SK-MEL-5 (cell line): ENCODE data around the gene RASA4. TPM values are rescaled to one million over a fixed set of nuclear protein-coding genes. Genes with fewer than 3 reads are reported as not detected.
A peak's percentile ranks its signal among the peaks of the same experiment; 100 is the strongest.
"Not testable (repeated sequence)": the region's sequence is repeated elsewhere in the genome, so short reads cannot be mapped to it uniquely, and the experiment has no call there.

Experiments used
- DNase-seq: peaks from one replicate; pipeline ENCODE4 v3.0.0-alpha.2; 2016; ENCODE audit warnings: low read depth, low spot score
- in situ Hi-C: cut with HindIII; loops from 2 replicates; pipeline ENCODE4 v1.10.0; 2016; ENCODE audit warnings: low sequenced_read_pairs, high pct_unique_total_duplicates, low pct_unique_long_range_greater_than_20kb
- total RNA-seq: library from RNA; depleted of rRNA; stranded (reverse); fragments of >200 nt; shearing (Covaris generic); gene quantifications from 2 replicates; pipeline ENCODE4 v1.2.3, GENCODE V29; 2014

The RASA4 gene
- total RNA-seq, 1 experiment from 2014 or later: 1.2 TPM

DNA sequence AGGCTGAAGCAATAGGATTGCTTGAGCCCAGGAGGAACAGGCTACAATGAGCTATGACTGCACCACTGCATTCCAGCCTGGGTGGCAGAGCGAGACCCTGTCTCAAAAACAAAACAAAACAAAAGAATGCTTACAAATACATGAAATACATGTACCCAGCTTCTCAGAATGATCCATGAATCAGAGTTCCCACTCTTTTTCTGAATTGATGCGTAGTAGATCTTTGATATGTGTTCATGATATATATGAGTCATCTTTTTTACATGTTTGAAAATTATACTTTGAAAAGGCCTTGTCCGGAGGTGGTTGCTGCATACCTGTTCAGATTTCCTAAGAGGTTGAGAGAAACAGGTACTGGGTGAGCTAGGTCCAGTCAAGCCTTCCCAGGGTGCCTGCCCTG lies 40.2 kb downstream of the RASA4 start:
- DNase-seq, in situ Hi-C loops: not testable (repeated sequence)

DNA sequence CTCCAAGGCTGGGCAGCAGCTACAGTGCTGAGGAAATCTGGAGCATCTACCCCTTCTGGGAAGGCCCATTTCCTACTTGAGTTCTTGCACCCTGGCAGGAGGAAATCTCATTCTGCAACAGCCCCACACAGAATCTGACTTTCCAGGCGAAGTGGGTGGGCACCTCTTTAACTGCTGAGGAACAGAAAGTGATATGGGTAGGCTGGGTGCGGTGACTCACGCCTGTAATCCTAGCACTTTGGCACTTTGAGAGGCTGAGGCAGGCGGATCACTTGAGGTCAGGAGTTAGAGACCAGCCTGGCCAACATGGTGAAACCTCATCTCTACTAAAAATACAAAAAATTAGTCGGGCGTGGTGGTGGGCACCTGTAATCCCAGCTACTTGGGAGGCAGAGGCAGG lies 41.9 kb downstream of the RASA4 start:
- DNase-seq, in situ Hi-C loops: not testable (repeated sequence)

DNA sequence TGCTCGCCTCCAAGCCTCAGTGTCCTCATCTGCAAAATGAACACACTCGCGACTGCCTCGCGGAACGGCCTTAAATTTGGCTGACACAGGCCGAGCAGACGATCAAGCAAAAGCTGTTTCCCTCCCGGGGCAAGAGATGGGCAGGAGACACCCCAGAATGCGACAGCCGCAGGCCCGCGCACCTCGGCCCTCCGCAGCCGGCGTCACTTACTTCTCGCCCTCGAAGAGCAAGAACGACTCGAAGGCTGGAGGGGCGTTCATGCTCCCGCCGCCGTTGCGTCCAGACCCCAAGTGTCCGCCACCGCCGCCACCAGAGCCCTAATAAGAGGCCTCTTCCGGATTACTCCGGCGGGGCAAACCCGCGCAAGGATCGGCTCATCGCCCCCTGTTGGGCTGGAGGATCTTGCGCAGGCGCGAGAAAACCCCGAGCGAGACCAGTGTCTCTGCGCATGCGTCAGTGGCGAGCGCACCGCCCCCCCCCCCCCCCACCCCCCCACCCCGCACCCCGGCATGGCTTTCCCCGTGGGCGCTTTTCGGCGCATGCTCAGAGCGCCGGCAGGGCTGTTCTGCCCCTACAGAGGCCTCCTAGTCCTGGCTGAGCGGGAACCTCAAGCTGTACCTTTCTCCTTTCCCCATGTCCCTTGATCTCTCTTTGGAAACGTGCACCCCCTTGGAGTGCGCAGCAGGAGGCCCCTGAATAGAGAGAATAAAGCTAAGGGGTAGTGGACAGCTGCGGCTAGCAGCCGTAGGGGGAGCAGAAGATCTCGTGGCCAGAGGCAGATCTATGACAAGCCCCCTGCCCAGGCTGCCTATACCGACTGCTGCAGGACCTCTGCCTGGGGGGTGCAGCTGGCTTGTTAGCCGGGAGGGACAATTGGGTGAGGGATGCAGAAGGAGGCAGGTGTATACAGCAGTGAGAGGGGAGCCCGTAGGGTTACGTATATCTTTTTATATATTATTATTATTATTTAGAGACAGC lies 44.0 kb downstream of the RASA4 start, which contains the start of gene POLR2J3:
Gene POLR2J3 (minus strand): TSS at position 323 of the 979 bp plus-strand sequence. CDS start 62 bp downstream, at position 261.
- peak; percentile 96 for DNase-seq
- in situ Hi-C loops: not testable (repeated sequence)

DNA sequence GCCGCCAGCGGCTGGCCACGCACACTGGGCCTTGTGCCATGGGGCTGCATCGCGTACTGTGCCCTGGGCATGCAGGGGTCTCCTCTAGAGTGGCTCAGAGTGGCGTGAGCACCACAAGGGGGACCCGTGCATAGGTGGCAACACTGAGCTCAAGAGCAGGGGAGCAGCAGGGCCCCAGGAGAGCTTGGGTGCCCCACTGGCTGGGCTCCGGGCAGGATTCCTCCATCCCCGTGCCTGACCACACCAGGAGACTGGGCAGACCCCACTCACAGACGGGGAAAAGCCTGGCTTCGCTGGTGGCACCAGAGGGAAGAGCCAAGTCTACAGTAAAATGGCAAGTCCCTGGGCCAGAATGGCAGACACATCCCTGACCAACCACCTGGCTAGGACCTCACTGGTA lies 47.9 kb downstream of the RASA4 start:
- DNase-seq, in situ Hi-C loops: not testable (repeated sequence)

DNA sequence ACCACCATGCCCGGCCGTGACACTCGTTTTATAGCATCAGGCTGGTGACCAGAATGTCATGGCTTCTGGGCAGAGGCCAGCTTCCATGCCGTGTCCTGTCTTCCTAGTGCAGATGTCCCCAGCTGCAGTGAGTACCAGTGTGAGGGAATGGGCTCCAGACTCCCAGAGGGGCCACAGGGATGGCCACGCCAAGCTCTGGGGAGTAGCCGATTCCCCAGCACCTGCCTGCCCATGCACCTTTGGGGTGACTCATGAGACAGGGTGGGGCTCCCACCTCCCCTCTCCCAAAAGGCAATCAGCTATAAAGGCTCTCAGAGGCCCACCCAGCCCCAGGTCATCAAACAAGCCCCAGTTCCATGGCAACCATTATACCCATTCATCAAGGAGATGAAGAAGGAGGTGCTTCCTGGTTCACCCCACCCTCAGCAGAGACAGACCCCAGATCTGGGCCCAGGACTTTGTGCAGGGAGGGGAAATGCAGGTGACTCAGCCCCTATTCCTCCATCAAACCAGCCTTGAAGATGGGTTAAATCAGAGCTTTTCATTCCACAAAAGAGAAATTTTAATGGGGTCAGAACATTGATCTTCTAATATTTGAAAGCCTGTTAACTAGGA lies 65.6 kb downstream of the RASA4 start, which contains the start of gene SPDYE2:
Gene SPDYE2 (plus strand): TSS at position 419 of the 615 bp plus-strand sequence. CDS start 2,030 bp downstream, outside the sequence.
- DNase-seq, in situ Hi-C loops: not testable (repeated sequence)

DNA sequence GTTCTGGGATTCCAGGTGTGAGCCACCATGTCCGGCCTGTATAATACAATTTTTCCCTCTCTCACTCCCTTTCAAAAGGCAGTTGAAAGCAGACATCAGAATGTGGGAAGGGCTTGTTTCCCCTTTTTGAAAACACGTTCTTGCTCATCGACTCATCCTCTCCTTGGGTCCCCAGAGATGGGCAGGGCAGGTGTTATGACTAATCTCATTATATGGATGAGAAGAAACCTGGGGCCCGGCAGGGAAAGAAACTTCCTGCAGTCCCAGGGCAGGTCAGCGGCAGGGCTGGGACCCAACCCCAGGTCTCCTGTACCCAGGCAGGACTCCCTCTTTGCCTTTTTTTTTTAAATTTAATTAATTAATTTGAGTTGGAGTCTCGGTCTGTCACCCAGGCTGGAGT lies 70.2 kb downstream of the RASA4 start:
- DNase-seq, in situ Hi-C loops: not testable (repeated sequence)

DNA sequence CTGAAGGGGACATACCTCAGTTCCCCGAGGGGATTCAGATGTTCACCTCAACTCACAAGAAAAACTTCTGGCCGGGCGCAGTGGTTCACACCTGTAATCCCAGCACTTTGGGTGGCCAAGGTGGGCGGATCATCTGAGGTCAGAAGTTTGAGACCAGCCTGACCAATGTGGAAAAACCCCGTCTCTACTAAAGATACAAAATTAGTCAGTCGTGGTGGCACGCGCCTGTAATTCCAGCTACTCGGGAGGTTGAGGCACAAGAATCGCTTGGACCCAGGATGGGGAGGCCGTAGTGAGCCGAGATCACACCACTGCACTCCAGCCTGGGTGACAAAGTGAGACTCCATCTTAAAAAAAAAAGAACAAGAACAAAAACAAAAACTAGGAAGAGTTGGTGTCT lies 71.3 kb downstream of the RASA4 start:
- in situ Hi-C loops: not testable (repeated sequence)

DNA sequence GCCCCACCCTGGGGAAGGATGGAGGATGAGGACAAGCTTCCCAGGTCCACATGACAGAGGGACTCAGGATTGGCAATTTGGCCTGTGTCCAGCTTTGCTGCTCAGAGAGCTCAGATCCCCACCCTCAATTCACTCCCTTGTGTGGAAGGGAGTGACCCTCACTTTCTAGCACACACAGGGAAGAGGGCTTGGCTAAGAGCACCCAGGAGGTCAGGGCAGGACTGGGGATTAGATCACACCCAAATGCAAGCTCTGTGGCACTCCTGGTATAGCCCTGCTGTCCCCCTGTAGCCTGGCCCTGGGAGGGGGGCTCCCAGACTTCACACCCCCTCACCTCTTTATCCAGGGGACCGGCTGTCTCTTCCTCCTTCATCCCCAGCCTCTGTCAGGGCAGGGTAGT lies 72.2 kb downstream of the RASA4 start:
- DNase-seq, in situ Hi-C loops: not testable (repeated sequence)

More for the DNA sequence above, 71.3 kb downstream of the RASA4 start:
- not testable (repeated sequence) for DNase-seq

DNA sequence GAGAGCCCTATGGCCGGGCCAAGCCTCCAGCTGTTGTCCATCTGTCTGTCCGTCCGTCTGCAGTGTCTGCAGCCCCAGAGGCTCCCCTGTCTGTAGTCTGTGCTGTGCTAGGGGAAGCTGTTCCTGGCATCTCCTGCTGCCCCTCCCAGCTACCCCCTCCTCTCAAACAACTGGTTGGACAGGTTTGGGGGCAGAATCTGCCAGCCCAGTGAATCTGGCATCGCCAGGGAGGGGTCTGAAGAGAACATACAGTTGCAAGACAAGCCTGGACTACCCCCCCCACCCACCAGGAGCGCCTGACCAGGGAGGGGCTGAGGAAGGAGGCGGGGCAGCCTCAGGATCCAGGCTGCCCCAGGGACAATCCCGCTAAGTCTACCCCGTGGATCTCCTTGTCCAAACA lies 73.0 kb downstream of the RASA4 start, which contains the start of gene UPK3BL2:
Gene UPK3BL2 (minus strand): TSS at position 101 of the 400 bp plus-strand sequence. CDS start 60 bp downstream, at position 41.
- DNase-seq, in situ Hi-C loops: not testable (repeated sequence)

DNA sequence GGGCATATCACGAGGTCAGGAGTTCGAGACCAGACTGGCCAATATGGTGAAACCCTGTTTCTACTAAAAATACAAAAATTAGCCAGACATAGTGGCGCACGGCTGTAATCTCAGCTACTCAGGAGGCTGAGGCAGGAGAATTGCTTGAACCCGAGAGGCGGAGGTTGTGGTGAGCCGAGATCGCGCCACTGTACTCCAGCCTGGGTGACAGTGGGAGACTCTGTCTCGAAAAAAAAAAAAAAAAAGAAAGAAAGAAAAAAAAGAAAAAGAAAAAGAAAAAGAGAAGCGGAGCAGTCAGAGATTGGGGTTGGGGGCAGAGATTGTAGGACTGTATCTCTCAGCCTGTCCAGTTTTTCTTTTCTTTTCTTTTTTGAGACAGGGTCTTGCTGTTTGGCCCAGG lies 73.8 kb downstream of the RASA4 start:
- DNase-seq, in situ Hi-C loops: not testable (repeated sequence)

DNA sequence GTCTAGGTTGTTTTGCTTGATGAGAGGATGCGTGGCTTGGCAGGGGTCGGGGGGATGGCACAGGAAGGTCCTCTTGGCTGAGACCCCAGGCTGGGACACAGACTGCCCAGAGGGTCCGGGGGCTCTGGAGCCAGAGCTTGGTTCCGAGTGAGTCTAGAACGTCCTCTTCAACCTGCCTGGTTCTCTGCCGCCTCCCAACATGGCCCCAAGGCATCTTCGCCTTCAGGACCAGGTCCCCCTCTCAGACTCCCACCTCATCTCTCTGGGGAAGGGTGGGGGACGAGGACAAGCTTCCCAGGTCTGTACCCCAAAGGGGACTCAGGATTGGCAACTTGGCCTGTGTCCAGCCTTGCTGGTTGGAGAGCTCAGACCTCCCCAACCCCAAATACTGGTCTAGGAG lies 74.5 kb downstream of the RASA4 start:
- in situ Hi-C loops, DNase-seq: not testable (repeated sequence)

DNA sequence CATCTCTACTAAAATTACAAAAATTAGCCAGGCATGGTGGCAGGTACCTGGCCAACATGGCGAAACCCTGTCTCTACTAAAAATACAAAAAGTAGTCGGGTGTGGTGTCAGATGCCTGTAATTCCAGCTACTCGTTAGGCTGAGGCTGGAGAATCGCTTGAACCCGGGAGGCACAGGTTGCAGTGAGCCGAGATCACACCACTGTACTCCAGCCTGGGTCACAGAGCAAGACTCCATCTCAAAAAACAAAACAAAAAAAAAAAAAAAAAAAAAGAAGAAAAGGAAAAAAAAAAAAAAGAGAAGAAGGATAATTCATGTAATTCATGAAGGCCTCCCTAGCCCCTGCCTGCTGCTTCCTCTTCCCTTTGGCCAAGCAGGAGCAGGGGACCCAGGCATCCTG lies 76.0 kb downstream of the RASA4 start:
- in situ Hi-C loops, DNase-seq: not testable (repeated sequence)

DNA sequence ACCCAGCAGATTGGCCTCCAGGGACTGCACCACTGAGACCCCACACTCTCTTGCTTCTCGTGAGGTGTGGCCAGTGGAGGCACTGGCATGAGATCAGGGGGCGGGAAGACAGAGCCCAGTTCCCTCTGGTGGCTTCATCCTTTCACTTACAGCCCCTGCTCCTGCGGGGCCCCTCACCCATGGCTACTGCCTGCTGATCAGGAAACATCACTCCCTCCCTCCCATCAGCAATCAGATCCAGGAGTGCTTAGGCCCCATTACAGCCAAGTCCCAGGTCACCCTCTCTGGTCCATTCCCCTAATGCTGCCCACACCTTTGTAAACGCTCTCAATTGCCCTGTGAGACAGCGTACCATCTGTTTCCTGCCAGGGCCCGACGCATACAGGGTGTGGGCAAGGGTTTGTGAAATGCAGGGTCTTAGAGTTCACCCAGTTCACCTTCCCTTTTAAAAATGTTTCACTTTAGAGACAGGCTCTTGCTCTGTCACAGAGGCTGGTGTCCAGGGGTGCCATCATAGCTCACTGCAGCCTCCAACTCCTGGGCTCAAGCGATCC lies 81.4 kb downstream of the RASA4 start:
- in situ Hi-C loops, DNase-seq: not testable (repeated sequence)

DNA sequence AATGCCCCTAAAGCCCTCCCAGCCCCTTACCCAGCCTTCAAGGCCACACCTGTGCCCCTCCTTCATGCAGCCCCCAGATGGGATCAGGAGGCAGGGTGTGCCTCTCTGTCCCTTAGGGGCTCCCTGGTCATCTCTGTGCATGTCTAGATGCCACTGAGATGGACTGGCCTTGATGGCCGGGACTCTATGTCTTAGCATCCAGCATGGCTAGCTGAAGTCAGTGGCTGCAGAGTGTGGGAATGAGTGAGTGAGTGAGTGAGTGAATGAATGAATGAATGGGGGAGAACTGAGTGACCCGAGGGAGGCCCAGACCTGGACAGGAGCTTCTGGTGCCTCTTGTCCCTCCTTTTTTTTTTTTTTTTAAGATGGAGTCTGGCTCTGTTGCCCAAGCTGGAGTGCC lies 84.4 kb downstream of the RASA4 start:
- in situ Hi-C loops: not testable (repeated sequence)

DNA sequence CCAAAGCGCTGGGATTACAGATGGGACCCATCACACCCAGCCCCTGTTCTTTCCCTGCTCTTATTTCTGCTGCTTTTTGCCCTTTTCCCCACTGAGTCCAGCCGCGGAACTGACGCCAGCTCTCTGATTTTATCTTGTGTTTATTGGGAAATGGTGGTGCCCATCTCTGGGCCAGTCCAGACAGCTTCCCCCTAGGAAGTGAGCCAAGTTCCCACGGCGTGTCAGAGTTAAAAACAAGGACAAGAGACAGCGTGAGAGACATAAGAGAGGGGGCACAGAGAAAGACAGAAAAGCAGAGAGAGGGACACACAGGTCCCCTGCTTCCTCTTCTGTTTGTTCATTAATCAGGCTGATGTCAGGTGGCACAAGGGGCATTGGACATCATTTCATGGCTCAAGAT lies 85.0 kb downstream of the RASA4 start:
- in situ Hi-C loops, DNase-seq: not testable (repeated sequence)

More for the DNA sequence above, 84.4 kb downstream of the RASA4 start:
- DNase-seq: not testable (repeated sequence)

DNA sequence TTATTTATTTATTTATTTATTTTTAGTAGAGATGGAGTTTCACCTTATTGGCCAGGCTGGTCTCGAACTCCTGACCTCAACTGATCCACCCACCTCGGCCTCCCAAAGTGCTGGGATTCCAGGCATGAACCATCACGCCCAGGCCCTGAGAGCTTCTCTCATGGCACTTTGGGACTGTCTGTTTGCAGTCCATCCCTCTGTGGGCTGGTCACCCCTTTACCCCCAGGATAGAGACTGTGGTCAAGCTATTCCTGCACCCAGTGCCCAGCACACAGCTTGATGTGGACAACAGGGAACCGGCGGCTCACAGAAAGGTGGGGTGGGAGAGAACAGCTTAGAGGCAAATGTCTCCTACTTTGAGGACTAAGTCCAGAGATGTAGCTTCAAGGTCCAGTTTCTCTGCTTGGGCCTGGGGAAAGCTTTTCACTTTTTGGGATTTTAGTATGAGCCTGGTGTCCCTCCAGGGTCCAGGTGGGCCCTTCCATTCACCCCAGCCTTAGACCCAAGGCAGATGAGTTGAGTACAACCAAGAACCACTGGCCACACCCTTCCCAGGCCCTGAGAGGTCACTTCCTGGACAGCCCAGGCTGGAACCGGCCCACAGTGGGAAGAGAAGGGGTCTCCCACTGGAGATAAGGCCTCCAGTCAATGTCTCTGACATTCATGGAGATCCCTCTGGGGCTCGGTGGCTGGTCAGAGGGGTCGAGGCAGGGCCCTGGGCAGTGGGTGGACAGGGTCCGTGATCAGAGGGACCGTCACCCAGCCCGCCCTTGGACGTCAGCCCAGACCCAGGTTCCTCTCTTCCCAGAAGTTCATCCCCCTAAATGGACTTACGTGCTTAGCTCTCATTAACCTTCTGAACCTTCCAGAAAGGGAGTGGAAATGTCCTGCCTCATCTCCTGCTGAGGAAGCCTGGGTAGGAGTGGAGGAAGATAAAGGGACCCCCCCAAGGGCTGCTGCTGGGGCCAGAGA lies 88.4 kb downstream of the RASA4 start:
- DNase-seq, in situ Hi-C loops: not testable (repeated sequence)

DNA sequence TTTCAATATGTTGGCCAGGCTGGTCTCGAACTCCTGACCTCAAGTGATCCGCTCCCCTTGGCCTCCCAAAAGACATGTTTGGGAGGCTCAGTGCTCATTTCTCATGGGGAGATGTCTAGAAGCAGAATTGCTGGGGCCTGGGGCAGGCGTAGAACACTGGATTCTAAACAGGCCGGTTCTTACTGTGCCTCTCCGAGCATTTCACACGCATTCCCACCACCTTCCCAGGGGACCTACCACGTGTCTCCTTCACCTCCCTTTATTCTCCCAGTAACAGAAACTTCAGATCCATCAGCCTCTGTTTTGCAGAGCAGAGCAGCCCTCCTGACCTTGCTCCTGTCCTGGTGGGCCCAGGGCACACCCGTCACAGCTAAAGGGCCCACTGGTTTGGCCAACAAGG lies 89.4 kb downstream of the RASA4 start:
- in situ Hi-C loops, DNase-seq: not testable (repeated sequence)
